Ishikawa (cell line): ENCODE results near the gene KIF5B.

Experiments
- CEBPB ChIP-seq: IDR thresholded peaks from 2 replicates; pipeline ENCODE4 v1.6.1; 2012
- CREB1 ChIP-seq: IDR thresholded peaks from 2 replicates; pipeline ENCODE4 v1.6.1; 2012; ENCODE audit warnings: low read depth
- EGR1 ChIP-seq: IDR thresholded peaks from 2 replicates; pipeline ENCODE4 v1.6.1; 2012
- EP300 ChIP-seq: IDR thresholded peaks from 2 replicates; pipeline ENCODE4 v1.6.1; 2012; ENCODE audit warnings: borderline replicate concordance
- FOXM1 ChIP-seq: IDR thresholded peaks from 2 replicates; pipeline ENCODE4 v1.6.1; 2012; ENCODE audit warnings: low read depth, borderline replicate concordance
- MAX ChIP-seq: IDR thresholded peaks from 2 replicates; pipeline ENCODE4 v1.6.1; 2012
- NFIC ChIP-seq: IDR thresholded peaks from 2 replicates; pipeline ENCODE4 v1.6.1; 2012
- RAD21 ChIP-seq: IDR thresholded peaks from 2 replicates; pipeline ENCODE4 v1.6.1; 2012; ENCODE audit warnings: low read depth
- REST ChIP-seq: IDR thresholded peaks from 2 replicates; pipeline ENCODE4 v1.6.1; 2012; ENCODE audit warnings: low read depth, mild to moderate bottlenecking
- TAF1 ChIP-seq: IDR thresholded peaks from 2 replicates; pipeline ENCODE4 v1.6.1; 2012; ENCODE audit warnings: low read depth, mild to moderate bottlenecking
- TCF12 ChIP-seq: IDR thresholded peaks from 2 replicates; pipeline ENCODE4 v1.6.1; 2012; ENCODE audit warnings: low read depth
- TEAD4 ChIP-seq: IDR thresholded peaks from 2 replicates; pipeline ENCODE4 v1.6.1; 2012
- YY1 ChIP-seq: IDR thresholded peaks from 2 replicates; pipeline ENCODE4 v1.6.1; 2012; ENCODE audit warnings: low read depth
- ZBTB7A ChIP-seq: IDR thresholded peaks from 2 replicates; pipeline ENCODE4 v1.6.1; 2012; ENCODE audit warnings: low read depth
- TF ChIP-seq, protein P1 (sequence below): IDR thresholded peaks from 2 replicates; pipeline ENCODE4 v1.6.1; 2012

KIF5B gene

GRCh38 chr10:32077896-32078485 lies 21.8 kb upstream of the KIF5B start:
- TF ChIP-seq RAD21 = no peak
- no peak for TF ChIP-seq TEAD4
- TF ChIP-seq CREB1 = no peak
- no peak for TF ChIP-seq ZBTB7A
- no peak for TF ChIP-seq REST
- no peak for TF ChIP-seq EGR1

GRCh38 chr10:32073659-32074058 lies 17.4 kb upstream of the KIF5B start:
- TF ChIP-seq NFIC (no peak), EP300 (no peak), FOXM1 (no peak), REST (no peak), CREB1 (no peak), EGR1 (no peak), MAX (no peak), TAF1 (no peak), ZBTB7A (no peak)
- TF ChIP-seq, protein P1, sequence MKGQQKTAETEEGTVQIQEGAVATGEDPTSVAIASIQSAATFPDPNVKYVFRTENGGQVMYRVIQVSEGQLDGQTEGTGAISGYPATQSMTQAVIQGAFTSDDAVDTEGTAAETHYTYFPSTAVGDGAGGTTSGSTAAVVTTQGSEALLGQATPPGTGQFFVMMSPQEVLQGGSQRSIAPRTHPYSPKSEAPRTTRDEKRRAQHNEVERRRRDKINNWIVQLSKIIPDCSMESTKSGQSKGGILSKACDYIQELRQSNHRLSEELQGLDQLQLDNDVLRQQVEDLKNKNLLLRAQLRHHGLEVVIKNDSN = no peak

DNA sequence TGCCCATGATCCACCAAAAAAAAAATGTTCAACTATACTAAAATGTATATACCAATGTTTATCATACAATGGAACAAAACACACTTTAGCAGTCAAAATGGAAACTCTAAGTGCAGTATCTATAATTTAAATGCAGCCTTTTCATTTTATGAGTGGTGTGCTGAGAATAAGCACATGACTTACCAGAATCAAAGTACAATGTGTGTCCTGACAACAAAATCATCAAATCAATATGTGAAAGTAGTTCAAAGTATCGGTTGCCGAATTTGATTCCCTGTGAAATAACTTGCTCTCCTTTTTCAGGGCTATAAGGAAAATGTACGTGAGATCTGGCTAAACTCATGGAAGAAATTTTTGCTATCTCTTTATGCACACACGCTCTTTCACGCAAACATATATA lies 16.9 kb upstream of the KIF5B start:
- TF ChIP-seq FOXM1 (no peak), RAD21 (no peak), TCF12 (no peak), REST (no peak), MAX (no peak), NFIC (no peak), EGR1 (no peak), EP300 (no peak), TAF1 (no peak), TEAD4 (no peak), CREB1 (no peak), CEBPB (no peak), ZBTB7A (no peak), YY1 (no peak)
- TF ChIP-seq, protein P1 = no peak

GRCh38 chr10:32072025-32072800 lies 16.0 kb upstream of the KIF5B start:
- TF ChIP-seq REST (no peak), ZBTB7A (no peak), TEAD4 (no peak), MAX (no peak), EP300 (no peak)
